HG03571 (cell line): ENCODE results near the gene TRIM24.

Source experiments
- ATAC-seq: cut with Tn5 transposase; IDR thresholded peaks from one replicate; pipeline ENCODE4 v1.9.1; 2021; ENCODE audit not compliant: unreplicated experiment

TRIM24 gene

DNA sequence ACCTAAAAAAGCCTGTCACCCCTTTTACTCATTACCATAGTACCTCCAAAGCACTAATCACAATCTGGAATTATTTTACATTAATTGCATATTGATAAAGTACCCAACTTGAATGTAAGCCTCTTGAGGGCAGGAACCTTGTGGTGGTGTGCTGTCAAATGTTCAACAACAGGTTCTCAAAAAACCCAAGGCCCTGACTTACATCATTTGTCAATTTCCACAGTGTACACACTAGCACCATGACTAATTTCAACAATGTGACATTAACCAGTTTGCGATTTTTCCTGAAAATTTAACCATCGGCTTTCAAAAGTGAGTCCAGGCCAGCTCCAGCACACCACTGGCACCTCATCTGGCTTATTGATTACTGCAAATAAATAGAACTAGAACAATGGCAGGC, 153.6 kb downstream of the TRIM24 start:
- ATAC-seq, result no peak

- no peak for ATAC-seq
Measured at GRCh38 chr7:138616085-138616484, 156.0 kb downstream of the TRIM24 start.

- no peak for ATAC-seq
Measured at GRCh38 chr7:138618506-138618905, 158.4 kb downstream of the TRIM24 start.

DNA sequence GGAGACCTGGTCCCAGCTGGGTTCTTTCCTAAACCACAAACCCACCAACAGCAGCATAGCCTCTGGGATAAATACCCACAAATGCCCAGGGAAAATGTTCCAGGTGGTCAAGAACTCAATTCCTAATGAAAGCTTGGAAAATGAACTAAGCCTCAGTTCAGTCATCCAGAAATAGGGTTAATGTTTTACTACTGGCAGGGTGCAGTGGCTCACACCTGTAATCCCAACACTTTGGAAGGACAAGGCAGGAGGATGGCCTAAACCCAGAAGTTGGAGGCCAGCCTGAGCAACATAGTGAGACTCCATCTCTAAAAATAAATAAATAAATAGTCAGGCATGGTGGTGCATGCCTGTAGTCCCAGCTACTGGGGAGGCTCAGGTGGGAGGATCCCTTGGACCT, 158.9 kb downstream of the TRIM24 start:
- no peak for ATAC-seq

GRCh38 chr7:138622841-138623240, 162.8 kb downstream of the TRIM24 start:
- no peak for ATAC-seq

DNA sequence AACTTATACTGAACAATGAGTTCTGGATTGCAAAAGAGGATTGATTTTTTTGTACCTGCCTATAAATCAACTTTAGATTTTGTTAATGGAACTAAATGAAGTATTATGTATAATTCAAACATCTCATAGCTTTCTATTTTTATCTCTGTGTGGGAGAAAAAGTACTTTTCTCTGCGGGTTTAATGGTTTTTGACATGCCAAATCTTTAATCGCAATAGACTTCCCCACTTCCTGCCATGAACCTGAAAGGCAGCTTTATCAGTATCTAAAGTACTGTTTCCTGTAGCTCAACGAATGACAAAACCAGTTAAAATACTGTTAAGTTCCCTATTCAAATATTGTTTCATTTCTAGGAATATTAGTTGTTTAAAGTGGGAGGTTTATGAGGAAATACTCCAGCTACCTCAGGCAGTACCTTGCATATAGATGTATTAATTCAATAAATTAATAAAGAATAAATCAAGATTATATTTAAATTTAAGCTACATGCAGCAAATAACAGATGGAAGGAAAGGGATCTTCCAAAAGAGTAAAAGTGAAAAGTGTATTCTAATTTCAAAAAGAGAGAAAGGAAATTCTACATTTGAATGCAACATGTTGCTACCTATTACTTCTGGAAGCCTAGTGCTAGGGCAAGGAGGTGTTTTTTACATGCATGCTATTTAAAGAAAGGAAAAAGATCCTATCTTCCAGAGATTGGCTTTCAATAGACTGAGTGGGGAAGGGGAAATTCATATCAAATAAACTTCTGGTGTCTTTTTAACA, 165.2 kb downstream of the TRIM24 start:
- no peak for ATAC-seq

DNA sequence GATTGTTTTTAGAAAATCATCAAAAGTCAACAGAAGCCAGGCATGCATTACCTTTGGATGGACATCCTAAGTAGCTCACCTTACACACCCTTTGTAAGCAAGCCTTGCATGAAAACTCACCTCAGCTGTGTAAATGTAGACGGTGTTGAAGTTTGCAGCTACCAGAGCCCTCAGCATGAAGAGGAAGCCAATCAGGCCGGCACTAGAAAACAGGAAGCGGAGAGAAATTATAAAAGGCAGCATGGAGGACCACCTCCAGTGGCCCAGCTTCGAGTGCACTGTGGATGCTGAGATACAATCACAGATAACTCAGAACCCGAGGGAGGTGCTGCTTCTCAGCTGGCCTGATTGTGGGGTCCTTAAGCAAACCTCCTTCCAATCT, 165.8 kb downstream of the TRIM24 start:
- no peak for ATAC-seq

DNA sequence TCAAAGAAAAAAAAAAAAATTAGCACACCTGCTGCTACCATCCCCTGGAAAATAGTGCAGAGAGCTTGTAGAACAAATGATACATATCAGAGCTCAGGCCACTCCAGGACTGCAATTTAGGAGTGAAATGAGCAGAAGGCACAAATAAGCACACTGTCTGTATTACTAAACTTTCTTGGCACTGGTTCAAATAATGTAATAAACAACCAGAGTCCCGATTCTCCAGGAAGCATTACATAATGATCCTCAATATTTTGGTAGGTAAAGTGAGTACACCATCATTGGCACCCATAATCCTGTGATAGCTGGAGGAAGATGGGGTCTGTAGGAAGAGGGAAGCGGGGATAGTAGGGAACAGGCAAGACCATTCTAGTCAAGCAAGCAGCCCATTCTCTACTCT, 166.8 kb downstream of the TRIM24 start:
- ATAC-seq, result no peak

- no peak for ATAC-seq
Measured at GRCh38 chr7:138627361-138627760, 167.3 kb downstream of the TRIM24 start.

DNA sequence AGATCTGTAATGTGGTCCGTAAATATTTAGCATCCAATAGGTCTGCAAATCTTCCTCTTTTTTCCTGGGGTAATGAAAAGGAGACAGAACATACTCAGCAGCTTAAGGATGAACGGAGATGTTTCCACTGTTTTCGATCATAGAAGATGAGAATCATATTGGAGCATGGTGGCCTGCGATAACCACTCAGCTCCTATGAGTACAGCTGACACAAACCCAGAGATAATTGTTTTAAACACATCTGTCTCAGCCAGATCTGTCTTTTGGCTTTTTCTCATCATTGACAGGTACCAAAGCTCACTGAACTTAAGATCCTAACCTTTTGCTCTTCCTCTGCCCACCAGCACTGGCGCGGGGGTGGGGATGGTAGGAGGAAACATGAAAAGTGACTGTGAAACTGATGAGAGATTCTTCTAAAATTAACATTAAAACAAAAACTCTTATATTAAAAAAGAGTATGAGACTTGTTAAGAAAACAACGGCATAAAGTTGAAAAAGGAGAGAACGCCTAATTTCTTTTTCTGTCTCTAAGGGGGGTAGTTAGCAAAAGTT, 170.1 kb downstream of the TRIM24 start:
- no peak for ATAC-seq

- no peak for ATAC-seq
Measured at GRCh38 chr7:138632384-138632783, 172.3 kb downstream of the TRIM24 start.

DNA sequence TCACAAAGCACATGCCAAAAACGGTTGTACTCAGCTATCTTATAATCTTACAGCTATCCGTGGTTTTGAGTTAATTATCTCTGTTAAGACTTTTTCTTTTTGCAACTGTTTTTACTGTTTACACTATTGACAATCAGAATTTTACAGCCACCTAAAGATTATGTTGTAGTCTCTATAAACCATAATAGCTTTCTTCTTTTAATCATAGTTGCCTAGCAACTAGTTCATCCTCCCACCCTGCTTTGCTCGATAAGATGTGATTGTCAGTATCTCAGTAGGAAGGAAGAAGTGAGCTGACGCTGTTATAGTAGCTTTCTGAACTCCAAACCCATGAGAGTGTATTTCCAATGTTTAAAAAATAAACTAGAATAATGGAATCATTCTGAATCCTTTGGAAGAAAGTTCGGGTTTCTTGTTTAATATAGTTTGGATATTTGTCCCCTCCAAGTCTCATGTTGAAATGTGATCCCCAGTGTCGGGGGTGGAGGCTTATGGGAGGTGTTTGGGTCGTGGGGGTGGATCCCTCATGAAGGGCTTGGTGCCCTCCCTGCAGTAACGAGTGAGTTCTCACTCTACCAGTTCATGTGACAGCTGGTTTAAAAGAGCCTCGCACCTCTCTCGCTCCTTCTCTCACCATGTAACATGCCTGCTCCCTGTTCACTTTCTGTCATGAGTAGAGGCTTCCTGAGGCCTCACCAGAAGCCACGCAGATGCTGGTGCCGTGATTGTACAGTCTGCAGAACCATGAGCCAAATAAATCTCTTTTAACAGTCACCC, 173.0 kb downstream of the TRIM24 start:
- no peak for ATAC-seq
